HG03469 (cell line): ENCODE data around the gene CHD3.

Experiments used
- ATAC-seq: cut with Tn5 transposase; IDR thresholded peaks from one replicate; pipeline ENCODE4 v1.9.1; 2021; ENCODE audit warnings: mild to moderate bottlenecking, moderate library complexity, moderate number of reproducible peaks; ENCODE audit not compliant: unreplicated experiment

CHD3 gene

DNA sequence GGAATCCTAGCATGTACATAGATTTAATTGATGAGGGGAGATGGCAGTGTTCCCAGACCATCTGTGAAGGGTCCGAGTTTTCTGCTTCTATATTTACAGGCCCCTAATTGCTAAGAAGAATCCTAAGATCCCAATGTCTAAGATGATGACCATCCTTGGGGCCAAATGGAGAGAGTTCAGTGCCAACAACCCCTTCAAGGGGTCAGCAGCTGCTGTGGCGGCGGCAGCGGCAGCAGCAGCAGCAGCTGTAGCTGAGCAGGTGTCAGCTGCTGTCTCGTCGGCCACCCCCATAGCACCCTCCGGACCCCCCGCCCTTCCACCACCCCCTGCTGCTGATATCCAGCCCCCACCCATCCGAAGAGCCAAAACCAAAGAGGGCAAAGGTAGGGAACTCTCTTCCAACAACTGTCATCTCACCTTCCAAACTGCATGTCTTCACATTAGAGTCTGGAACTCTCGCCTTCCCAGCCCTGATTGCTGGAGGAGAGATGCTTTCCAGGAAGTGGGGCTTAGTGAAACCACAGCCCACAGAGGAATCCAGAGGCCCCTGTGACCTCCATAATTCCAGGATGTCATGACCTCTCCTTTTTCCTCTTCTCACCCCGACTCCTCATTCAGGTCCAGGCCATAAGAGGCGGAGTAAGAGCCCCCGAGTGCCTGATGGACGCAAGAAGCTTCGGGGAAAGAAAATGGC is 4.7 kb downstream of the CHD3 start:
- ATAC-seq = no peak

DNA sequence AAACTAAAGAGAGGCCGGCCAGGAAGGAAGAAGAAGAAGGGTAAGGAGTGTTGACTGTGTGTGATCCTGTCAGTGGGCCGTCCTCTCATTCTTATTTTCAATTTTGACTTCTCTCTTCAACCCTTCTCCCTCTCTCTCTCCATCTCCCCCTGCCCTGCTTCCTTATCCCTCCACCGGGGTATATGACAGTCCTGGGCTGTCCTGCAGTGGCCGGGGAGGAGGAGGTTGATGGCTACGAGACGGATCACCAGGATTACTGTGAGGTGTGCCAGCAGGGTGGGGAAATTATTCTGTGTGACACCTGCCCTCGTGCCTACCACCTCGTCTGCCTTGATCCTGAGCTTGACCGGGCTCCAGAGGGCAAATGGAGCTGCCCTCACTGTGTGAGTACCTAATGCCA is 5.6 kb downstream of the CHD3 start:
- no peak for ATAC-seq

- no peak for ATAC-seq
These were observed 6.3 kb downstream of the CHD3 start for GRCh38 chr17:7894866-7895265.

DNA sequence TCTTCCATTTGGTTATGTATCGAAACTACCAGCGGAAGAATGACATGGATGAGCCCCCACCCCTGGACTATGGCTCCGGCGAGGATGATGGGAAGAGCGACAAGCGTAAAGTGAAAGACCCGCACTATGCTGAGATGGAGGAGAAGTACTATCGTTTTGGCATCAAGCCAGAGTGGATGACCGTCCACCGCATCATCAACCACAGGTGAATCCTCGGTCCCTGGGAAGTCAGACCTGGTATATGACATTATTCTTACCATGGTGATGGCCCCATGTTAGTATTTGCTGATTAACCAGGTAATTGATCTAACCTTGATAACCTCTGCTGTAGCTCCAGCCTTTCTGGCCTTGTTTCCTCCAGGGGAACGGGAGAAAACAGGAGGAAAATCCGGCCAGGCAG is 8.5 kb downstream of the CHD3 start:
- no peak for ATAC-seq

GRCh38 chr17:7897773-7898172 is 9.2 kb downstream of the CHD3 start:
- ATAC-seq = no peak

DNA sequence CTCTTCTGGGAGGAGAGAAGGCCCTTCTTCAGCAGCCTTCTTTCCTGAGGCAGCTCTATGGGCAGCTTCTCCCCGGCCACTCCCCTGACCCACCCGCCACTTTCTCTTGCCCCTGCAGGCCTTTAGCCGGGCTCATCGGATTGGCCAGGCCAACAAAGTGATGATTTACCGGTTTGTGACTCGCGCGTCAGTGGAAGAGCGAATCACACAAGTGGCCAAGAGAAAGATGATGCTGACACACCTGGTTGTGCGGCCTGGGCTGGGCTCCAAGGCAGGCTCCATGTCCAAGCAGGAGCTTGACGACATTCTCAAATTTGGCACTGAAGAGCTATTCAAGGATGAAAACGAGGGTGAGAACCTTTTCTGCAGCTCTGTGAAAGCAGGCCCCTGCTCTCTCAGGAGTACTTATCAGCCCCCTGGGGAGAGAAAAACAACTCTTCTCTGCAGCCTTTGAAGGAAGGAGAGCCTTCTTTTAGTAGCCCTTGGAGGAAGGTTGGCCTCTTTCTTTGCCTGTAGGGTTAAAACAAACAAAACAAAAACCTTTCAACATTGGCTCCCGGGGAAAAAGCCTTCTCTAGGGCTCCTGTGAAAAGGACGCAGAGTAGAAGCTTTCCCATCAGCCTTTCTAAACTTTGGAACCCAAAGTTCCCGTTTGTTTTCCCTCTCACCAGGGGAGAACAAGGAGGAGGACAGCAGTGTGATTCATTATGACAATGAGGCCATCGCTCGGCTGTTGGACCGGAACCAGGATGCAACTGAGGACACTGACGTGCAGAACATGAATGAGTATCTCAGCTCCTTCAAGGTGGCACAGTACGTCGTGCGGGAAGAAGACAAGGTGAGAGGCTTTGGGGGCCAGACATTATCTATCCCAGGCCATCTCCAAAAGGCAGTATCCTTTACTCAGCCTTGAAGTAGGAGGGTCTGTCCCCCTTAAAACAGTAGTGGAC is 14.8 kb downstream of the CHD3 start:
- ATAC-seq = no peak

GRCh38 chr17:7909089-7909488 is 20.5 kb downstream of the CHD3 start:
- ATAC-seq = no peak

DNA sequence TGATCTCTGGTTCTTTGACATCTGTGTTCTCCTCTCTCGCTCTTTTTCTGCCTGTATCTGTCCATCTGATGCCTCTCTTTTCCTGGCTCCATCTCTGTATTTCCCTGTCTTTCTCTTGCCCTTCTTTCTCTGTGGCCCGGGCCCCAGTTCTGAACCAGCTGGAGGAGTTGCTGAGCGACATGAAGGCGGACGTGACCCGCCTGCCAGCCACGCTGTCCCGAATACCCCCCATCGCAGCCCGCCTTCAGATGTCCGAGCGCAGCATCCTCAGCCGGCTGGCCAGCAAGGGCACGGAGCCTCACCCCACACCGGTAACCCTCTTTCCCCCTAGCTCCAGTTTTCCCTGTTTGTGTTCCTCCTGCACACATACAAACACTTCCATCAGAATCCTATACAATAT is 21.7 kb downstream of the CHD3 start:
- ATAC-seq = no peak

GRCh38 chr17:7910711-7911110 is 22.1 kb downstream of the CHD3 start:
- ATAC-seq = no peak

DNA sequence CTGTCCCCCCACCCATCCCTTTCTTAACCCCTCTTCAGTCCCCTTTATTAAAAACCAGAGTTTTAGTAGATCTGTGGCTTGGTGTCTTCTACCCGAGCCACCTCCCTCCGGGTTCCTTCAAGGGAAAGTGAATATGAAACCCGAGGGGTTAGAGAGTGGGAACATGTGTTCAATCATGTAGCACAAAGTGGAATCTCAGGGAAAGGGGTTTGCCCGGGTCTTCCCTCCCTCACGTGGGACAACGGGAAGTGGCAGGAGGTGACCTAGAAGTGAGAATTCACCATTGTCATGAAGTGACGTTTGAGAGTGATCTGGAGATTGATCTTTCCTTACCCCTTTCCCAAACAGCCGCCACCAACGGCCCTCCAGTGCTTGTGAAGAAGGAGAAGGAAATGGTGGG is 22.5 kb downstream of the CHD3 start:
- no peak for ATAC-seq

GRCh38 chr17:7912927-7913524 is 24.4 kb downstream of the CHD3 start:
- no peak for ATAC-seq

- no peak for ATAC-seq
These were observed 26.6 kb downstream of the CHD3 start for GRCh38 chr17:7915179-7915610.

DNA sequence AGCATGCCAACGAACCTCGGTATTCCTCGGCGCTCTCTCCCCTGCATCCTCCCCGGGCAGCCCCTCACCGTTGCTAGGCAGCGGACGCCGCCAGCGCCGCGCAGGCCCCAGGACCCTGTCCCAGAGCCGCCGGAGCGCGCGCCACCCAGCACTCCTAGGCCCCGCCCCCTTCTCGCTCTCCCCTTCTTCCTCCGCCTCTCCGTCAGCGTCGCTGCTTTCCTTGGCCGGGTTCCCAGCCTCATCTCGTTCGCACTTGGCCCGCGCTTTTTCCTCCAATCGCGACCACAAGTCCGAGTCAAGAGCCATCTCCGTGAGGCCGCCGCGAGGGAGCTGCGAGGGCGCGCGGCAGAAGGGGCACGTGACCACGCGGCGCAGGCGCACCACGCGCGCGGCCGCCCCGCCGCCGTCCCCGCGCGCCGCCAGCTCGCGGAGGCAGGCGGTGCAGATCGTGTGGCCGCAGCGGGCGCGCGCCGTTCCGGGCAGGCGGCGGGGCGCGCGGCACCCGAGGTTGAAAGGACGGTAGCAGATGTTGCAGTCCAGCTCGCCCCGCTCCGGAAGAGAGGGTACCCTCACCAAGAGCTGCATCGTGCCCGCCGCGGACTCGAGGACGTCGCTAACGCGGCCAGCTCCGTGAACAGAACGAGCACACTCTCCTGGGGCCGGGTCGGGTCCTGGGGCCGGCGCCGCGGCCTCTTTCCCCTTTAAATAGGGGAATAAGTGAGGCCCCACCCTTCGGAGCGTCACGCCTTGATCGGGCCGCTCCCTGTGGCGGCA is 27.2 kb downstream of the CHD3 start, which contains the start of gene RNF227:
TSS of gene RNF227 (minus strand) at position 679 of the 774 bp plus-strand sequence. CDS start at position 585, 94 bp downstream.
- ATAC-seq = peak; percentile 47

DNA sequence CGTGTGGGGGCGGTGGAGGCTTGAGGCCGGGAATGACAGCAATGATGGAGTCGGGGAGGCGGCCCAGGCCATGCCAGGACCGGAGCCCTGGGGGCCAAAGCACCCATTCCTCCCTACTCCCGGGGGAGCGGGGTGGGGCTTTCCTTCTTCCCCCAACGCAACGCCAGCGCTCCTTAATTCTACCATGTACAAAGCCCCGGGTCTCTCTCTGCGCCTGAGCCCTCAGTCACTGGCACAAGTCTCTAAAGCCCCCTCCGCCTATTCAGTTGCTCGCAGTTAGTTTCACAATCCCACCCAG is 27.7 kb downstream of the CHD3 start:
- ATAC-seq = peak; percentile 16

- no peak for ATAC-seq
These were observed 28.2 kb downstream of the CHD3 start for GRCh38 chr17:7916808-7917207.

DNA sequence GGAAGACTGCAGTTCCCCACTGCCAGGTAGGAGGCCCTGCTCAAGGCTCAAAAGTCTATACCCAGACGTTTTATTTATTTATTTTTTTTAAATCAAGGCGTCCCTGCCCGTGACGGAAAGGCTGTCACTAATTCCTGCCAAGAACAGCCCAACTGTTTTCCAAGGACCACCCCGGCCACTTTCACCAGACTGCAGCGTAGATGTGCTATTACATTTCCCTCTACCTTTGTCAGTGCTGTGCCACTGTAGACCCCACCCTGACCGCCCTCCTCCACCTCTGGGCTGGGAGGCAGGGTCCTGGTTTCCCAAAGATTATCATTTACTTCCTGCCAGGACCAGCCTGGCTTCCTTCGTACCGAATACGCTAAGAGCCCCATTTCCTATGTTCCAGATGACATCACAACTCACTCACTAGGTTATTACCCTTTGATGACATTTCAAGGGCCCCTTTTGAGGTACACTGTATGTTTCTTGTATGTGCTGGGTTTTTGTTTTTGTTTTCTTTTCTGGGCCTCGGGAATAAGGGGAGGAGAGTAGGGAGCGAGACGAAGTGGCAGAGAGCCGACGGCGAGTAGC is 33.8 kb downstream of the CHD3 start:
- ATAC-seq = no peak

DNA sequence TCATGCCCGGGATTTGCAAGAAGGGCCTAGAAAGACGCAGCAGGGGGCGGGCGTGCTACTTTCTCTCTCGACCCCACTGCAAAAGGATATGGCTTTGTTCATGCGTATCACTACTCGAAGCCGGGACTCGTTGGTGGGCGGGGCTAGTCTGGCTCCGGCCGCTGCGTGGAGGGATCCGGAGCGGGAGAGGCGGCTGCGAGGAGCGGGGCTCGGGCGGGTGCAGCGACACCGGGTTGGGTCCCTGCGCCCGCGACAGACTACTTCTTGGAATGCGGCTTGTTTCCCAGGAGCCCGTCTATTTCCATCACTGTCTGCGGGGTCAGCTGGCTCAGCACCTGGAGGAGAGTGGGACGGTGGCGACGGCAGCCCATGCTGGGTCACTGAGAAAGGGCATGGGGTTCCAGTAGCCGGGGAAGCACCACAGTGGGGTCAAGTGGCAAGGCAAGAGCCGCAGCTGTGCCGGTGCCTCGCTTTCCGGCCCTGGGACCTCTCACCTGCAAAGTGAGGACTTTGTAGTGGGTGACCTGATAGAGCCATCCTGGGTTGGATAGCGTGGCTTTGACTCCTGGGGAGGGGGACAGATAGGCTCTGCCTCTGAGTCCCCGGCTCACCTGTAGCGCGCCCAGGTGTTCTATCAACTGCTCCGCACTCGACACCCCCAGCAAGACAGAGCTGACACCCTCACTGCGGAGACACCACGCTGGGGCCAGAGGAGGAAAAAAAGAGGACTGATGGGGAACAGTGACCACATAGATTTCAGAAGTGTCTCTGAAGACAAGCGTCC is 34.4 kb downstream of the CHD3 start:
- no peak for ATAC-seq

GRCh38 chr17:7927596-7927995 is 39.0 kb downstream of the CHD3 start:
- ATAC-seq = no peak

DNA sequence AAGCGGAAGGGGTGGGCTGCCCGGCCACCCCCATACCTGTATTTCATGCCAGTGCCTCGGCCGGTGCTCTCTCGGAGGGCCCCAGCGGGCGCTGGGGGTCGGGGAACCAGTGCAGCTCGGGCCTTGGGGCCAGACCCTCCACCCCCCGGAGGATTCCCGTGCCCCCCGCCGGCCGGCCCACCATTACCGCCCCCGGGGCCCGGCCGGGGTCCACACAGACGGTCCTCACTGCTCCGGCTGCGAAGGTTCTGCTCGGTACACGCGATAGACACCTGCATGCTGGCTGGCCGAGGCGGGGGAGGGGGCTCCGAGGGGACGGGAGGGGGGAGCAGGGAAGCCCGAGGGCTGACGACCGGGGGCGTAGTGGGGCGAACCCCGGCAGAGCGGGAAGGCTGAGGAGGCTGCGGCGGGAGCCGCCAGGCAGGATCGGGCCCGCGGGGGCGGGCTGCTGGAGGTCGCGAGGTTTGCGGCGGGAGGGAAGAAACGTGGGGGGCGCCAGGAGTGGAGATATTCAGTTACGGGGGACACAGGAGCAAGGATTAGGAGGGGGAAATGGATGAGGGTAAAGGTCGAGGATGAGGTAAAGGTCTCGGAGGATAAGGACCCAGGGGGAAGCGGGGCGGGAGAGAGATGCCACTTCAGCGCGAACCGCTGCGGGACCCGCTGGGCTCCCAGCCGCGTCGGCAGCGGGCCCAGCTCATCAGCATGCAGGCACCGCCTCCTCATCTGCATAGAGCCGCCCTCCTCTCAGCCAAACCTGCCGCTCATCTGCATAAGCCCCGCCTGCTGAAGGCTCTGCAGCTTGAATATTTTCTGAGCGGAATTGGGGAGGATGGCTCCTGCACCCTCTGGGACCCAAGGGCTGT is 40.8 kb downstream of the CHD3 start, which contains the start of gene KCNAB3:
TSS of gene KCNAB3 (minus strand) at position 699 of the 866 bp plus-strand sequence. CDS start at position 278, 421 bp downstream.
- ATAC-seq = no peak
